Activated naive CD8-positive, alpha-beta T cell treated with anti-CD3 and anti-CD28 coated beads for 36 hours (primary cell): Measurements from ENCODE around the gene SPOP. TPM values are rescaled to one million over a fixed set of nuclear protein-coding genes. Genes with fewer than 3 reads are reported as not detected.
"Not testable (repeated sequence)": the region's sequence is repeated elsewhere in the genome, so short reads cannot be mapped to it uniquely, and the experiment has no call there.

ENCODE experiments used
- DNase-seq: peaks from one replicate; pipeline ENCODE4 v3.0.0; 2021
- H3K27ac Mint-ChIP-seq: one replicate; pipeline ENCODE4 v1.8.0; 2022; ENCODE audit warnings: mild to moderate bottlenecking, moderate library complexity, mixed read lengths
- H3K27me3 Mint-ChIP-seq: one replicate; pipeline ENCODE4 v1.8.0; 2022; ENCODE audit warnings: mild to moderate bottlenecking, mixed read lengths
- H3K36me3 Mint-ChIP-seq: one replicate; pipeline ENCODE4 v1.8.0; 2021; ENCODE audit warnings: mild to moderate bottlenecking, mixed read lengths
- H3K4me1 Mint-ChIP-seq: one replicate; pipeline ENCODE4 v1.8.0; 2021; ENCODE audit warnings: mixed read lengths
- H3K4me3 Mint-ChIP-seq: one replicate; pipeline ENCODE4 v1.8.0; 2022; ENCODE audit warnings: mild to moderate bottlenecking, moderate library complexity, mixed read lengths
- H3K9me3 Mint-ChIP-seq: one replicate; pipeline ENCODE4 v1.8.0; 2022; ENCODE audit warnings: mixed read lengths
- total RNA-seq, 2 experiments: library from RNA; stranded (reverse); gene quantifications; one replicate each; pipeline ENCODE4 v1.2.3, GENCODE V29; 2021

The SPOP gene
- total RNA-seq, 2 experiments from 2014 or later: 56.6 to 57.7 TPM

- no peak overlapping the region for H3K27ac Mint-ChIP-seq
- peaks cover 72% of the 10 kb centered on the region for H3K27me3 Mint-ChIP-seq
- no peak for DNase-seq
- H3K4me3 Mint-ChIP-seq: no peak overlapping the region
- no peaks in the 10 kb centered on the region for H3K9me3 Mint-ChIP-seq
- no peaks in the 10 kb centered on the region for H3K36me3 Mint-ChIP-seq
- H3K4me1 Mint-ChIP-seq: peaks cover 14% of the 10 kb centered on the region
Measured at GRCh38 chr17:49574323-49574781, 103.5 kb downstream of the SPOP start.

- H3K27ac Mint-ChIP-seq: no peak overlapping the region
- H3K36me3 Mint-ChIP-seq: no peaks in the 10 kb centered on the region
- H3K4me1 Mint-ChIP-seq: peaks cover 14% of the 10 kb centered on the region
- H3K4me3 Mint-ChIP-seq: no peak overlapping the region
- DNase-seq: no peak
- H3K9me3 Mint-ChIP-seq: no peaks in the 10 kb centered on the region
- peaks cover 68% of the 10 kb centered on the region for H3K27me3 Mint-ChIP-seq
Measured at GRCh38 chr17:49573510-49574322, 104.2 kb downstream of the SPOP start.

GRCh38 chr17:49572806-49573420 lies 105.0 kb downstream of the SPOP start:
- Mint-ChIP-seq H3K36me3 (no peaks in the 10 kb centered on the region), H3K27ac (no peak overlapping the region), H3K4me1 (peaks cover 16% of the 10 kb centered on the region), H3K9me3 (no peaks in the 10 kb centered on the region), H3K4me3 (no peak overlapping the region), H3K27me3 (peaks cover 64% of the 10 kb centered on the region)
- no peak for DNase-seq

- Mint-ChIP-seq H3K27me3 (peaks cover 57% of the 10 kb centered on the region), H3K9me3 (no peaks in the 10 kb centered on the region), H3K36me3 (no peaks in the 10 kb centered on the region), H3K27ac (no peak overlapping the region), H3K4me3 (no peak overlapping the region), H3K4me1 (peaks cover 17% of the 10 kb centered on the region)
- DNase-seq: no peak
Measured at GRCh38 chr17:49572226-49572625, 105.7 kb downstream of the SPOP start.

- H3K4me3 Mint-ChIP-seq: no peak overlapping the region
- H3K9me3 Mint-ChIP-seq: no peaks in the 10 kb centered on the region
- no peak overlapping the region for H3K27ac Mint-ChIP-seq
- H3K27me3 Mint-ChIP-seq: peaks cover 56% of the 10 kb centered on the region
- DNase-seq: no peak
- no peaks in the 10 kb centered on the region for H3K36me3 Mint-ChIP-seq
- peaks cover 14% of the 10 kb centered on the region for H3K4me1 Mint-ChIP-seq
Measured at GRCh38 chr17:49571764-49572163, 106.1 kb downstream of the SPOP start.

GRCh38 chr17:49571283-49571682 lies 106.6 kb downstream of the SPOP start:
- Mint-ChIP-seq H3K36me3 (no peaks in the 10 kb centered on the region), H3K9me3 (no peaks in the 10 kb centered on the region), H3K27ac (no peak overlapping the region), H3K27me3 (peaks cover 53% of the 10 kb centered on the region), H3K4me1 (peaks cover 15% of the 10 kb centered on the region), H3K4me3 (no peak overlapping the region)
- no peak for DNase-seq

- Mint-ChIP-seq H3K4me1 (peaks cover 19% of the 10 kb centered on the region), H3K4me3 (peak overlapping the region; percentile 30), H3K9me3 (no peaks in the 10 kb centered on the region), H3K27me3 (peaks cover 51% of the 10 kb centered on the region), H3K27ac (no peak overlapping the region), H3K36me3 (no peaks in the 10 kb centered on the region)
- no peak for DNase-seq
Measured at GRCh38 chr17:49570540-49571242, 107.2 kb downstream of the SPOP start.

- H3K4me1 Mint-ChIP-seq: peaks cover 20% of the 10 kb centered on the region
- not testable (repeated sequence) for H3K27ac Mint-ChIP-seq, H3K4me3 Mint-ChIP-seq, H3K36me3 Mint-ChIP-seq, H3K9me3 Mint-ChIP-seq, DNase-seq
- H3K27me3 Mint-ChIP-seq: peaks cover 38% of the 10 kb centered on the region
Measured at GRCh38 chr17:49568695-49569047, 109.2 kb downstream of the SPOP start.

GRCh38 chr17:49567871-49568694 lies 109.8 kb downstream of the SPOP start:
- peak overlapping the region; percentile 64 for H3K4me3 Mint-ChIP-seq
- peak; percentile 83 for DNase-seq
- H3K9me3 Mint-ChIP-seq: no peaks in the 10 kb centered on the region
- no peak overlapping the region for H3K27ac Mint-ChIP-seq
- H3K4me1 Mint-ChIP-seq: peaks cover 20% of the 10 kb centered on the region
- H3K27me3 Mint-ChIP-seq: peaks cover 32% of the 10 kb centered on the region
- H3K36me3 Mint-ChIP-seq: no peaks in the 10 kb centered on the region

- Mint-ChIP-seq H3K4me1 (peaks cover 20% of the 10 kb centered on the region), H3K27me3 (peaks cover 25% of the 10 kb centered on the region), H3K27ac (no peak overlapping the region), H3K9me3 (no peaks in the 10 kb centered on the region), H3K36me3 (no peaks in the 10 kb centered on the region), H3K4me3 (no peak overlapping the region)
- DNase-seq: no peak
Measured at GRCh38 chr17:49567104-49567521, 110.8 kb downstream of the SPOP start.

GRCh38 chr17:49566668-49567071 lies 111.2 kb downstream of the SPOP start:
- H3K27ac Mint-ChIP-seq: no peak overlapping the region
- H3K36me3 Mint-ChIP-seq: no peaks in the 10 kb centered on the region
- peaks cover 21% of the 10 kb centered on the region for H3K27me3 Mint-ChIP-seq
- no peak overlapping the region for H3K4me3 Mint-ChIP-seq
- peaks cover 20% of the 10 kb centered on the region for H3K4me1 Mint-ChIP-seq
- no peak for DNase-seq
- H3K9me3 Mint-ChIP-seq: no peaks in the 10 kb centered on the region

- no peak overlapping the region for H3K4me3 Mint-ChIP-seq
- H3K9me3 Mint-ChIP-seq: no peaks in the 10 kb centered on the region
- peaks cover 14% of the 10 kb centered on the region for H3K27me3 Mint-ChIP-seq
- peak; percentile 47 for DNase-seq
- H3K36me3 Mint-ChIP-seq: no peaks in the 10 kb centered on the region
- peaks cover 20% of the 10 kb centered on the region for H3K4me1 Mint-ChIP-seq
- no peak overlapping the region for H3K27ac Mint-ChIP-seq
Measured at GRCh38 chr17:49565948-49566491, 111.9 kb downstream of the SPOP start.

GRCh38 chr17:49564638-49565037 lies 113.3 kb downstream of the SPOP start:
- Mint-ChIP-seq H3K9me3 (no peaks in the 10 kb centered on the region), H3K27me3 (peaks cover 10% of the 10 kb centered on the region), H3K27ac (no peak overlapping the region), H3K36me3 (no peaks in the 10 kb centered on the region), H3K4me1 (peaks cover 17% of the 10 kb centered on the region), H3K4me3 (no peak overlapping the region)
- DNase-seq: no peak

GRCh38 chr17:49557312-49558024 lies 120.4 kb downstream of the SPOP start:
- H3K4me1 Mint-ChIP-seq: peaks cover 6% of the 10 kb centered on the region
- peak; percentile 39 for DNase-seq
- H3K27me3 Mint-ChIP-seq: peaks cover 16% of the 10 kb centered on the region
- no peak overlapping the region for H3K4me3 Mint-ChIP-seq
- H3K36me3 Mint-ChIP-seq: no peaks in the 10 kb centered on the region
- H3K9me3 Mint-ChIP-seq: no peaks in the 10 kb centered on the region
- H3K27ac Mint-ChIP-seq: no peak overlapping the region
